T-cell (primary cell): Measurements from ENCODE around the gene PCID2. TPM values are rescaled to one million over a fixed set of nuclear protein-coding genes. Genes with fewer than 3 reads are reported as not detected.
A peak's percentile ranks its signal among the peaks of the same experiment; 100 is the strongest.

Experiments
- ATAC-seq, 4 experiments: fragments of 200-7000 bp in 3 of 4; fragments of 150-1000 bp in 1 of 4; cut with Tn5 transposase; replicated peaks in 1 of 4; 1 replicate in 3 of 4; 2 replicates in 1 of 4; pipeline ENCODE4 v1.10.0; 2021; ENCODE audit warnings: moderate library complexity in 3 of 4, mild to moderate bottlenecking in 2 of 4, moderate number of reproducible peaks in 1 of 4
- CTCF ChIA-PET, 2 donors: fragments of 300-600 bp; sonication (Branson Sonifier 250); formaldehyde crosslinking; loops; one replicate each; lab custom pipeline; 2022; ENCODE audit warnings: antibody characterized with exemption in 2 of 2; lab: Charles Lee
- POLR2A ChIA-PET, 2 donors: fragments of 300-600 bp; sonication (Branson Sonifier 250); formaldehyde crosslinking; loops; one replicate each; lab custom pipeline; 2022; ENCODE audit warnings: antibody characterized with exemption in 2 of 2; lab: Charles Lee
- DNase-seq, 35 experiments: peaks; one replicate each; pipeline versions ENCODE4 v3.0.0 to v3.0.0-alpha.2; 2013 to 2023
- H3K27ac ChIP-seq: one replicate; pipeline ENCODE4 v1.5.1; 2013; ENCODE audit warnings: low read length
- H3K27me3 ChIP-seq, 2 experiments: replicated peaks in 1 of 2; 1 replicate in 1 of 2; 2 replicates in 1 of 2; pipeline versions ENCODE4 v1.6.1 to v1.7.0; 2013; ENCODE audit warnings: low read length in 1 of 2, mixed read lengths in 1 of 2; ENCODE audit not compliant: control insufficient read depth in 2 of 2, insufficient read depth in 2 of 2; ENCODE audit errors: extremely low read depth in 1 of 2
- H3K36me3 ChIP-seq, 2 donors: 1 replicate in 1 of 2; 2 replicates in 1 of 2; pipeline versions ENCODE4 v1.6.1 to v1.7.0; 2013; ENCODE audit warnings: low read length in 1 of 2; ENCODE audit not compliant: control insufficient read depth in 2 of 2, insufficient read depth in 1 of 2; ENCODE audit errors: extremely low read depth in 1 of 2
- H3K4me1 ChIP-seq, 2 experiments: 1 replicate in 1 of 2; 2 replicates in 1 of 2; pipeline versions ENCODE4 v1.6.1 to v1.7.0; 2013; ENCODE audit warnings: low read length in 2 of 2, mixed read lengths in 1 of 2; ENCODE audit not compliant: insufficient read depth in 2 of 2, control insufficient read depth in 1 of 2; ENCODE audit errors: extremely low read depth in 1 of 2
- H3K4me3 ChIP-seq, 2 donors: 1 replicate in 1 of 2; 2 replicates in 1 of 2; pipeline versions ENCODE4 v1.5.1 to v1.7.0; 2013; ENCODE audit warnings: mild to moderate bottlenecking in 2 of 2, low read length in 1 of 2, moderate library complexity in 1 of 2; ENCODE audit not compliant: control insufficient read depth in 1 of 2; ENCODE audit errors: extremely low read depth in 1 of 2
- H3K9me3 ChIP-seq: 2 replicates; pipeline ENCODE4 v1.7.0; 2013
- H3K27ac Mint-ChIP-seq, 2 donors: one replicate each; pipeline ENCODE4 v1.8.0; 2020 to 2021; ENCODE audit warnings: mild to moderate bottlenecking in 2 of 2, mixed read lengths in 2 of 2
- H3K27me3 Mint-ChIP-seq, 2 donors: one replicate each; pipeline ENCODE4 v1.8.0; 2021 to 2022; ENCODE audit warnings: mixed read lengths in 2 of 2
- H3K36me3 Mint-ChIP-seq: one replicate; pipeline ENCODE4 v1.8.0; 2021; ENCODE audit warnings: mixed read lengths
- H3K4me1 Mint-ChIP-seq, 3 donors: one replicate each; pipeline ENCODE4 v1.8.0; 2020 to 2022; ENCODE audit warnings: mixed read lengths in 3 of 3, mild to moderate bottlenecking in 1 of 3
- H3K4me3 Mint-ChIP-seq, 3 donors: one replicate each; pipeline ENCODE4 v1.8.0; 2020 to 2022; ENCODE audit warnings: mild to moderate bottlenecking in 3 of 3, mixed read lengths in 3 of 3, moderate library complexity in 3 of 3
- H3K9me3 Mint-ChIP-seq, 3 donors: one replicate each; pipeline ENCODE4 v1.8.0; 2020 to 2022; ENCODE audit warnings: mixed read lengths in 3 of 3
- WGBS: methylation state at CpG from one replicate; pipeline ENCODE4 v1.1.5; 2013; ENCODE audit warnings: missing lambda C conversion rate; ENCODE audit not compliant: insufficient coverage; 5-methylcytosine and 5-hydroxymethylcytosine counted together
- total RNA-seq, 35 experiments: library from RNA in 6 of 35; stranded (reverse) in 6 of 35; fragments of 120-200 nt in 1 of 35; gene quantifications; one replicate each; pipeline versions ENCODE4 v1.2.1 to v1.2.4 and lab custom pipeline; 2013 to 2026

PCID2 gene
- total RNA-seq, 5 donors from 2014 or later (not counting 1 experiment from before 2014, with no cell fraction given), result 45.3 to 68.6 (median 63.2) TPM

DNA sequence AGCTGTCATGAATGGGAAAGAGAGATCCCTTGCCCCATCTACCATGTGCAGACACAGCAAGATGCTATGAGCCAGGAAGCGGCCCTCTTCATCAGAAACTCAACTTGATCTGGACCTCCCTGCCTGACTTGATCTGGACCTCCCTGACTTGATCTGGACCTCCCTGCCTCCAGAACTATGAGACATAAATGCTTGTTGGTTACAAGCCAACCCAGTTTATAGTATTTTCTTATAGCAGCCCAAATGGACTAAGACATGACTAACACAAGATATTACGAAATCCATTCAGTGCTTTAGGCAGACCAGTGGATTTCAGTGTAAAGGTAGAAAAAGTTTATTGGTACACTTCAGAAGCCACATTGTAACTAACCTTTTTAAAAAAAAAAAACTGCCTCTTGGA lies 15.6 kb downstream of the PCID2 start:
- H3K36me3 Mint-ChIP-seq, result peaks cover 71% of the 10 kb centered on the region
- H3K27ac Mint-ChIP-seq, result no peak overlapping the region

GRCh38 chr13:113192279-113192678 lies 16.2 kb downstream of the PCID2 start:
- Histone ChIP-seq H3K27ac (no peak overlapping the region), H3K4me3 (no peak overlapping the region), H3K9me3 (no peaks in the 10 kb centered on the region), H3K4me1 (peaks cover under 1 to 4% of the 10 kb centered on the region in 2 experiments), H3K27me3 (no peaks in the 10 kb centered on the region), H3K36me3 (peaks cover 9 to 77% of the 10 kb centered on the region in 2 donors)
- H3K9me3 Mint-ChIP-seq, result no peaks in the 10 kb centered on the region
- H3K36me3 Mint-ChIP-seq, result peaks cover 70% of the 10 kb centered on the region
- peaks cover 7 to 17% (median 11%) of the 10 kb centered on the region in 3 donors for H3K4me1 Mint-ChIP-seq
- CTCF ChIA-PET, result interaction anchor here in 1 of 2 donors (0.5 kb wide), 1 partner anchor 109 kb away, joined by 4 read pairs; no protein-coding TSS in a partner anchor
- 96% methylated on average over 3 of the region's 4 CpGs for WGBS
- DNase-seq, result no peak
- no peak overlapping the region for H3K4me3 Mint-ChIP-seq
- POLR2A ChIA-PET, result interaction anchor here in 1 of 2 donors (0.6 kb wide), 1 partner anchor 702 kb away, joined by 7 read pairs; no protein-coding TSS in a partner anchor
- H3K27me3 Mint-ChIP-seq, result no peaks in the 10 kb centered on the region
- no peak for ATAC-seq
- H3K27ac Mint-ChIP-seq, result no peak overlapping the region

More for the DNA sequence above, 15.6 kb downstream of the PCID2 start:
- Histone ChIP-seq H3K4me3 (no peak overlapping the region), H3K27ac (no peak overlapping the region), H3K27me3 (no peaks in the 10 kb centered on the region), H3K9me3 (no peaks in the 10 kb centered on the region), H3K4me1 (peaks cover 0 to under 1% of the 10 kb centered on the region in 2 experiments), H3K36me3 (peaks cover 9 to 80% of the 10 kb centered on the region in 2 donors)
- H3K9me3 Mint-ChIP-seq, result no peaks in the 10 kb centered on the region
- no peak for ATAC-seq
- DNase-seq, result no peak
- no peaks in the 10 kb centered on the region for H3K27me3 Mint-ChIP-seq
- ChIA-PET CTCF (no interaction called here), POLR2A (no interaction called here)
- no peak overlapping the region for H3K4me3 Mint-ChIP-seq
- peaks cover under 1 to 11% (median 5%) of the 10 kb centered on the region in 3 donors for H3K4me1 Mint-ChIP-seq
- WGBS, result 100% methylated on average over 1 of the region's 2 CpGs

- no peaks in the 10 kb centered on the region for H3K27me3 ChIP-seq
- no peak for ATAC-seq
- no peaks in the 10 kb centered on the region for H3K9me3 Mint-ChIP-seq
- peaks cover 21 to 36% (median 28%) of the 10 kb centered on the region in 3 donors for H3K4me1 Mint-ChIP-seq
- H3K4me3 ChIP-seq, result no peak overlapping the region
- peaks cover 14 to 23% of the 10 kb centered on the region in 2 experiments for H3K4me1 ChIP-seq
- CTCF ChIA-PET, result interaction anchor here in 1 of 2 donors (0.7 kb wide), 1 partner anchor 23 kb away, joined by 5 read pairs; no protein-coding TSS in a partner anchor
- H3K36me3 Mint-ChIP-seq, result peaks cover 65% of the 10 kb centered on the region
- no peaks in the 10 kb centered on the region for H3K27me3 Mint-ChIP-seq
- peaks cover 9 to 66% of the 10 kb centered on the region in 2 donors for H3K36me3 ChIP-seq
- H3K27ac Mint-ChIP-seq, result no peak overlapping the region
- POLR2A ChIA-PET, result no interaction called here
- 100% methylated on average over 1 of the region's 4 CpGs for WGBS
- no peak for DNase-seq
- H3K27ac ChIP-seq, result no peak overlapping the region
- H3K9me3 ChIP-seq, result no peaks in the 10 kb centered on the region
- no peak overlapping the region for H3K4me3 Mint-ChIP-seq
Observed at GRCh38 chr13:113190181-113190580, 18.3 kb downstream of the PCID2 start.

- Mint-ChIP-seq H3K9me3 (no peaks in the 10 kb centered on the region), H3K4me3 (no peak overlapping the region), H3K27me3 (no peaks in the 10 kb centered on the region), H3K27ac (peak overlapping the region; percentile 5 to 89), H3K4me1 (peaks cover 31 to 52% (median 46%) of the 10 kb centered on the region in 3 donors), H3K36me3 (peaks cover 62% of the 10 kb centered on the region)
- POLR2A ChIA-PET, result interaction anchor here in 1 of 2 donors (0.5 kb wide), 1 partner anchor 518 kb away, joined by 6 read pairs; no protein-coding TSS in a partner anchor
- CTCF ChIA-PET, result no interaction called here
- Histone ChIP-seq H3K4me3 (no peak overlapping the region), H3K27ac (no peak overlapping the region), H3K27me3 (no peaks in the 10 kb centered on the region), H3K4me1 (peaks cover 27 to 37% of the 10 kb centered on the region in 2 experiments), H3K36me3 (peaks cover 6 to 57% of the 10 kb centered on the region in 2 donors), H3K9me3 (no peaks in the 10 kb centered on the region)
- ATAC-seq (no peak), DNase-seq (no peak)
- 97% methylated on average over 22 of the region's 23 CpGs for WGBS
Observed at GRCh38 chr13:113187883-113188665, 20.4 kb downstream of the PCID2 start.

DNA sequence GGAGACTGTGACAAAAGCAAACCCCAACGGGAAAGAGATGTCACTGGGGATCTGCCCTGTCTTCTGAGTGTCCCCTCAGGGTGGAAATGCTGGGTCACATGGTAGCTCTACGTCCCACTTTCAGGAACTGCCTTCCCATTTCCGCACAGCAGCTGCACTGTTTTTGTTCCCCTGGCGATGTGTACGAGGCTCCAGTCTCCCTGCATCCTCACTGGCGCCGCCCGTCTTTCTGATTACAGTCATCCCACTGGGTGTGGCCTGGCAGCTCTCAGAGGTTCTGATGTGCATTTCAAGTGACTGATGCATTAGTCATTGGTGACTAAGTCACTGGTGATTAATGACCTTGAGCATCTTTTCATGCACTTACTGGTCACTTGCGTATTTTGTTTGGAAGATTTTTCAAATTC lies 21.2 kb downstream of the PCID2 start:
- WGBS, result 55% methylated on average over 8 of the region's 9 CpGs
- Histone ChIP-seq H3K4me3 (no peak overlapping the region), H3K27ac (peak overlapping the region; percentile 61), H3K36me3 (peaks cover 6 to 53% of the 10 kb centered on the region in 2 donors), H3K27me3 (no peaks in the 10 kb centered on the region), H3K4me1 (peaks cover 27 to 42% of the 10 kb centered on the region in 2 experiments), H3K9me3 (no peaks in the 10 kb centered on the region)
- H3K36me3 Mint-ChIP-seq, result peaks cover 56% of the 10 kb centered on the region
- H3K27ac Mint-ChIP-seq, result peak overlapping the region; percentile 89
- ChIA-PET CTCF (no interaction called here), POLR2A (no interaction called here)
- no peak for ATAC-seq
- no peaks in the 10 kb centered on the region for H3K27me3 Mint-ChIP-seq
- peak in 4 of 35 experiments; percentile 16 to 34 (median 26) for DNase-seq
- H3K9me3 Mint-ChIP-seq, result no peaks in the 10 kb centered on the region
- H3K4me3 Mint-ChIP-seq, result peak overlapping the region in 2 of 3 donors; percentile 44 to 72
- peaks cover 31 to 55% (median 49%) of the 10 kb centered on the region in 3 donors for H3K4me1 Mint-ChIP-seq

GRCh38 chr13:113186061-113186900 lies 22.2 kb downstream of the PCID2 start:
- Histone ChIP-seq H3K4me3 (peak overlapping the region in 1 of 2 donors; percentile 9), H3K27ac (peak overlapping the region; percentile 61)

More at GRCh38 chr13:113186061-113186900, 22.2 kb downstream of the PCID2 start:
- peaks cover 34 to 62% (median 56%) of the 10 kb centered on the region in 3 donors for H3K4me1 Mint-ChIP-seq
- DNase-seq, result peak in 1 of 35 experiments; percentile 54
- ATAC-seq, result peak in 1 of 4 experiments; percentile 61
- H3K9me3 Mint-ChIP-seq, result no peaks in the 10 kb centered on the region
- Histone ChIP-seq H3K9me3 (no peaks in the 10 kb centered on the region), H3K27me3 (no peaks in the 10 kb centered on the region), H3K4me1 (peaks cover 27 to 48% of the 10 kb centered on the region in 2 experiments), H3K36me3 (peaks cover 6 to 51% of the 10 kb centered on the region in 2 donors)
- ChIA-PET POLR2A (no interaction called here), CTCF (no interaction called here)
- H3K36me3 Mint-ChIP-seq, result peaks cover 58% of the 10 kb centered on the region
- H3K27me3 Mint-ChIP-seq, result no peaks in the 10 kb centered on the region
- H3K27ac Mint-ChIP-seq, result peak overlapping the region; percentile 95 to 97
- peak overlapping the region; percentile 53 to 70 (median 60) for H3K4me3 Mint-ChIP-seq
- 33% methylated on average over 2 of the region's 13 CpGs for WGBS
